Fibroblast of mammary gland (primary cell): ENCODE results near the gene ADGRG2.

Experiments used
- DNase-seq: peaks from one replicate; pipeline ENCODE4 v3.0.0-alpha.2; 2010; ENCODE audit warnings: low read depth
- H3K4me3 ChIP-seq: 2 replicates; pipeline ENCODE4 v1.5.1; 2011; ENCODE audit warnings: low read depth, mild to moderate bottlenecking, low read length, moderate library complexity; ENCODE audit not compliant: control insufficient read depth
- CTCF ChIP-seq: conservative IDR thresholded peaks from 2 replicates; pipeline ENCODE4 v1.5.1; 2011; ENCODE audit warnings: low read depth, low read length, inconsistent platforms; ENCODE audit not compliant: control insufficient read depth, insufficient read depth

ADGRG2 gene

GRCh38 chrX:19049110-19049509 lies 73.2 kb downstream of the ADGRG2 start:
- no peak for DNase-seq
- no peak for TF ChIP-seq CTCF
- no peak overlapping the region for H3K4me3 ChIP-seq

GRCh38 chrX:19046343-19047215 lies 75.7 kb downstream of the ADGRG2 start:
- DNase-seq: peak; percentile 68
- no peak for TF ChIP-seq CTCF
- H3K4me3 ChIP-seq: no peak overlapping the region

DNA sequence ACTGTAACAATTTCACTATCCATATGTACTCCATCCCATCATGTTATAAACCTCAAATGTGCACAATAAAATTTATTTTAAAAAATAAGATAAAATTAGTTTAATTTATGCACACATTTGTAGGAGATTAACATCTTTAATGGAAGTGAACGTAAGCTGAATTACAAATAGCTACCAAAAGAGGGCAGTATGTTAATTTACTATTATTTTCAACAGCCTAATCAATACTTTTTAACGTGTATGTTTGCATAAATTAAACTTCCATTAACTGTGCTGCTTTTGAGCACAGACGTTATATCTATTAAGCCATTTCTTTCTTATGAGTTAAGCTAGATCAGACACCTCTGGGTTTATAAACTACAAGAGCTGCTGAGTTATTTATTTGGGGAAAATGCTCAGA lies 81.9 kb downstream of the ADGRG2 start:
- TF ChIP-seq CTCF: peak; percentile 31
- no peak overlapping the region for H3K4me3 ChIP-seq
- peak; percentile 4 for DNase-seq

- TF ChIP-seq CTCF: no peak
- DNase-seq: no peak
- H3K4me3 ChIP-seq: no peak overlapping the region
These were observed 88.2 kb downstream of the ADGRG2 start for GRCh38 chrX:19034025-19034424.

GRCh38 chrX:19030805-19031204 lies 91.5 kb downstream of the ADGRG2 start:
- no peak for DNase-seq
- no peak overlapping the region for H3K4me3 ChIP-seq
- TF ChIP-seq CTCF: no peak

- H3K4me3 ChIP-seq: no peak overlapping the region
These were observed 93.7 kb downstream of the ADGRG2 start for GRCh38 chrX:19028560-19028959.

More at GRCh38 chrX:19028560-19028959, 93.7 kb downstream of the ADGRG2 start:
- TF ChIP-seq CTCF: no peak
- DNase-seq: no peak
